ENCODE data around the gene STAB1. TPM values are rescaled to one million over a fixed set of nuclear protein-coding genes. Genes with fewer than 3 reads are reported as not detected.

Gene STAB1, protein sequence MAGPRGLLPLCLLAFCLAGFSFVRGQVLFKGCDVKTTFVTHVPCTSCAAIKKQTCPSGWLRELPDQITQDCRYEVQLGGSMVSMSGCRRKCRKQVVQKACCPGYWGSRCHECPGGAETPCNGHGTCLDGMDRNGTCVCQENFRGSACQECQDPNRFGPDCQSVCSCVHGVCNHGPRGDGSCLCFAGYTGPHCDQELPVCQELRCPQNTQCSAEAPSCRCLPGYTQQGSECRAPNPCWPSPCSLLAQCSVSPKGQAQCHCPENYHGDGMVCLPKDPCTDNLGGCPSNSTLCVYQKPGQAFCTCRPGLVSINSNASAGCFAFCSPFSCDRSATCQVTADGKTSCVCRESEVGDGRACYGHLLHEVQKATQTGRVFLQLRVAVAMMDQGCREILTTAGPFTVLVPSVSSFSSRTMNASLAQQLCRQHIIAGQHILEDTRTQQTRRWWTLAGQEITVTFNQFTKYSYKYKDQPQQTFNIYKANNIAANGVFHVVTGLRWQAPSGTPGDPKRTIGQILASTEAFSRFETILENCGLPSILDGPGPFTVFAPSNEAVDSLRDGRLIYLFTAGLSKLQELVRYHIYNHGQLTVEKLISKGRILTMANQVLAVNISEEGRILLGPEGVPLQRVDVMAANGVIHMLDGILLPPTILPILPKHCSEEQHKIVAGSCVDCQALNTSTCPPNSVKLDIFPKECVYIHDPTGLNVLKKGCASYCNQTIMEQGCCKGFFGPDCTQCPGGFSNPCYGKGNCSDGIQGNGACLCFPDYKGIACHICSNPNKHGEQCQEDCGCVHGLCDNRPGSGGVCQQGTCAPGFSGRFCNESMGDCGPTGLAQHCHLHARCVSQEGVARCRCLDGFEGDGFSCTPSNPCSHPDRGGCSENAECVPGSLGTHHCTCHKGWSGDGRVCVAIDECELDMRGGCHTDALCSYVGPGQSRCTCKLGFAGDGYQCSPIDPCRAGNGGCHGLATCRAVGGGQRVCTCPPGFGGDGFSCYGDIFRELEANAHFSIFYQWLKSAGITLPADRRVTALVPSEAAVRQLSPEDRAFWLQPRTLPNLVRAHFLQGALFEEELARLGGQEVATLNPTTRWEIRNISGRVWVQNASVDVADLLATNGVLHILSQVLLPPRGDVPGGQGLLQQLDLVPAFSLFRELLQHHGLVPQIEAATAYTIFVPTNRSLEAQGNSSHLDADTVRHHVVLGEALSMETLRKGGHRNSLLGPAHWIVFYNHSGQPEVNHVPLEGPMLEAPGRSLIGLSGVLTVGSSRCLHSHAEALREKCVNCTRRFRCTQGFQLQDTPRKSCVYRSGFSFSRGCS (N-terminal part only)
- 0.07 to 0.18 TPM (median 0.16 TPM) in 5 replicates for total RNA-seq (2022; extraction: Qiagen RNA extraction)

DNA sequence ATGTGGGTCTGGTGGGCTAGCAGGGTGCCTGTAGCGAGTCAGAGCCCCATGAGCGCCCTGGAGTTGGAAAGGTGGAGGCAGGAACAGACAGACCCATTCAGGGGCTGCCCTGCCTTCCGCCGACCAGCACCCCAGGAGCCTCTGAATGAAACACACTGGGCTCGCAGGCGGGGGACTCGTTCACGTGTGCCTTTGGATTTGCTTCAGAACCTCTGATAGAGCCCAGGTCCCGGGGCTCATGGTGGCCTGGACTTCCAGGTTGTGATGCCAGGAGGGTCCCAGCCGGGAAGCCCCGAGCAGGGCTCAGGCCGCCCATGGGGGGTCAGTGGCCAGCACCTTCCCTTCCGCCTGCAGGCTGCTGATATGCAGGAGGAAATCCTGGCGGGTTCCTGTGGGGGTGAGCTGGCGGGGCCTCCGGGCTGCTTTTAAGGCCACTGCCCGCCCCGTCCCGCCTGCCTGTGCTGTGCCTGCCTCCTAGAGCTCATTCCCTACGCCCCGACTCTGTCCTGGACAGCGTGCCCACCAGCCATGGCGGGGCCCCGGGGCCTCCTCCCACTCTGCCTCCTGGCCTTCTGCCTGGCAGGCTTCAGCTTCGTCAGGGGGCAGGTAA, at the start of gene STAB1:
TSS of gene STAB1 (plus strand) at position 453 of the 610 bp plus-strand sequence. CDS start at position 529, 76 bp downstream.

DNA sequence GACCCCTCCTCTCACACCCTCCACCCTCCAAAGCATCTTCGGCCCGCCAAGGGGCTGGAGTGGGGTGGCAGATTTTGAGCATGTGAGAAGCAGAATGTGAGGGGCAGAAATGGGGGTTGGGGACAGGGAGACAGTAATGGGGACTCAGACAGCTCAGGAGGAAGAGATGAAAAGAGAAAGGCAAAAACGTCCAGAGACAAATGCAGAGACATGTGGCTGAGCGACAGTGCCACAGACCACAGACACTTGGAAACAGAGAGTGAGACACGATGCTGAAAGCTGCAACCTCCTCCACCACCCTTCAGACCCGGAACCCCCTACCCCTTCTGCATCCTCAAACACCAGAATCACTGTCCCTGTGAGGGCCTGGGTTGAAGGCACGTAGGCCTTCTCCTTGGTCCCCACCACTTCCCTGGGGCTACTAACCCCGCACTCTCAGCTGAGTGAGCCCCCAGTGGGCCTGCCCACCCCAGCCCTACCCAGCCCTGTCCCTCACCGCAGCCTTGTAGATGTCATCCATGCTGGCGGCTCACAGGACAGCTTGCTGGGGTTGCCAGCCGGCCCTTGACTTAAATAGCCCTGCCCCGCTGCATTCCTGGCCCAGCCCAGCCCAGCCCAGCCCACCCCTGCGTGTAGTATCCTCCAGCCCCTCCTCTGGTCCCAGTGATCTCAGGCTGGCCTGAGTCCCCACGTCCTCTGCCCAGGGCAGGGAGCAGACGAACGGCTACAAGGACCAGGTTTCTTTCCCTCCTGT, 41.5 kb upstream of the STAB1 start, which contains the start of gene TNNC1:
TSS of gene TNNC1 (minus strand) at position 546 of the 754 bp plus-strand sequence. CDS start at position 520, 26 bp downstream.

DNA sequence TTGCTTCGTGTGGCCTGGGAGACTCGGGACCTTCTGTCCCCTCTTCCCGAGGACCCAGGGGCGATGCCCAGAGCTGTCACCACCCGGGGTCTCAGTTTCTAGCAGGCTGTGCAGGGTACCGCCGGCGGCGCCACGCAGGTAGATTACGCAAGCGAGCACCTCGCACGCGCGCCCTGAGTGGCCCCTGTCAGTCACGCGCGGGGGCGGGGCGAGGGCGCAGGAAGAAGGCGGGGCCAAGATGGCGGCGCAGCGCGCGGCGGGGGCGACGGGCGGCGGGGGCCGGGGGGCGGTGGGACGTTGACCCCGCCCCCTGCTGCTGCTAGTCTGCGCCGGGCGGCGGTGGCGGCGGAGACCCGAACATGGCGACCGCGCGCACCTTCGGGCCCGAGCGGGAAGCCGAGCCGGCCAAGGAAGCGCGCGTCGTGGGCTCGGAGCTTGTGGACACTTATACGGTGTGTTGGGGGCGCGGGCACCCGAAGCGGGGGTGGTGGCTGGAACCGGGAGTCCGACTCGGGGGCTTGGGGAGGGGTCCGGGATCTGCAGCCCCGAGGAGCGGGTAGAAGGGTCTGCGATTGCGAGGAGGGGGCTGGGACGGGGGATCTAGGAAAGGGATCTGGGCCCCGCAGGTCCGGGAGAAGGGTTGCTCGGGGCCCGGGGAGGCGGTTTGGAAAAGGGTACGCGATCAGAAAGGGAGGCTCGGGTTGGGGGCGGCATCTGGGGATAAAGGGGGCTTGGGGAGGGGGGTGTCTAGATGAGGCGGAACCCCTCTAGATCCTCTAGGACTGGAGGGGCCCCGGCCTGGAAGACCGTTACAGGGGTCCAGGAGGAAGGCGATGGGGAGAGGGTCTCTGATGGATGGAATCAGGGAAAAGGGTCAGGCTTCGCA, 39.6 kb upstream of the STAB1 start, which contains the start of gene NISCH:
TSS of gene NISCH (plus strand) at position 322 of the 886 bp plus-strand sequence. CDS start at position 360, 38 bp downstream.

DNA sequence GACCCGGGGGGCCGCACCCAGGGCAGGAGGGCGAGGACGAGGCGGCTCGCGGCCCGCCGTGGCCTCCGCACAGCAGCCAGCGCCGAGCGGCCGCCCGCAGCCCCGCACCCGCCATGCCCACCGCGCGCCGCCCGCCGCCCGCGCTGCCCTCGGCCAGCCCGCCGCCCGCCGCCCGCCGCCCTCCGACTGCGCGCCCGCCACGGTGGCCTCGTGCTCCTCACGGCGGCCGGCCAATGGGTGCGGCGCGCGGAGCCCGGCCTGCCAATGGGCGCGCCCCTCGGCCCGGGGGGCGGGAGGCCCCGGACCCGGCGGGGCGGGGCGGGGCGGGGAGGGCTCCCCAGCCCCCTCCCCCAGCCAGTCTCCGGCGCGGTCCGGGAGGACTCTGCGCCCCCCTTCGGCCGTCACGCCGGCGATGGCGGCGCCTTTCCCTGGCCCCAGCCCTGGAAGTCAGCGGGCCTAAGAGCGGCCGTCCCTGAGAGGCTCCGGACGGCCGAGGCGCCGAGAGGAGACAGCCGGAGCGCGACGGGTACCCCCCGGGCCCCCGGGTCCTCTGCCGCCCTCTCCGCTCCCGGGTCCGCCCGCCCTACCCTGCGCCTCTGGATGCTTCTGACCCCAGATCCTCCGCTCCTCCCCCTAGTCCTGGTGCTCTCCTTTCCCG, 38.6 kb downstream of the STAB1 start, which contains the start of gene NT5DC2:
TSS of gene NT5DC2 (minus strand) at position 235 of the 658 bp plus-strand sequence. CDS start at position 115, 120 bp downstream.

DNA sequence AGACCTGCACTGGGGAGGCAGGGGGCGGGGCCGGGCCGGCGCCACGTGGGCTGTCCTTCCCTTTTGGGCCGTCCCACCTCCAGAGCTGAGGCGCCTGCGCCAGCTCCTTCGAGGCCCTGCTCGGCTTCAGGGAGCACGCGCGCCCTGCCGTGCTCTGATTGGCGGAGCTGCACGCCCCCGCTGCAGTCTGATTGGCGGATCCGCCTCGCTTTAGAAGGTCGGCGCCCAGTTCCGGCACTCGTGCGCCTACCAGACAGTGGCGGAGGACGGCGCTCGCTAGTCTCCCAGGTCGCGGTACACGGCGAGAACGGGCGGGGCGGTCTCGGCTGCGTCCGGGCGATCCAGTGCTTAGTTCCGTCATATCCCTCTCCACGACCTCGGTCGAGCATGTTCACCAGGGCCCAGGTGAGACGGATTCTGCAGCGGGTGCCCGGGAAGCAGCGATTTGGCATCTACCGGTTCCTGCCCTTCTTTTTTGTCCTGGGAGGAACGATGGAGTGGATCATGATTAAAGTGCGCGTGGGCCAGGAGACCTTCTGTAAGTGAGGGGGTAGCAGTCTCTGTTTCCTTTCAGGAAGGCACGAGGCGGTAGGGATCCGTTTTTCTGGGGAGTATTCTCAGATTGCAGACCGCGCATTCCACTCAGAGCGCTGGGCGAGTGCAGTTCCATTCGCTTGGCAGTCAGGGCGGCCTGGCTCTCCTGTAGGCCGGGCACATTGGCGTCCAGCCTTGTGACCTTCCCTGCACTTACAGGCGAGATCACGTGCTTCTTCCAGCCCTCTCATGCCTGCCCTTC, 41.4 kb downstream of the STAB1 start, which contains the start of gene UQCC5:
TSS of gene UQCC5 (plus strand) at position 237 of the 796 bp plus-strand sequence. CDS start at position 388, 151 bp downstream.

Other genes starting within 250 kb of the STAB1 start
- gene PPM1M, start 249.6 kb upstream of the STAB1 start, total RNA-seq (2022; extraction: Qiagen RNA extraction), result 3.8 to 5.7 TPM (median 4.9 TPM) in 5 replicates
- 47.3 to 50.5 TPM (median 50.3 TPM) in 5 replicates for gene WDR82, start 216.7 kb upstream of the STAB1 start, total RNA-seq (2022; extraction: Qiagen RNA extraction)
- gene GLYCTK, start 207.5 kb upstream of the STAB1 start, total RNA-seq (2022; extraction: Qiagen RNA extraction), result 2.5 to 4.4 TPM (median 4.0 TPM) in 5 replicates
- 0.64 to 1.2 TPM (median 0.90 TPM) in 5 replicates for gene DNAH1, start 179.0 kb upstream of the STAB1 start, total RNA-seq (2022; extraction: Qiagen RNA extraction)
- 28.8 to 39.3 TPM (median 37.2 TPM) in 5 replicates for gene BAP1, start 85.3 kb upstream of the STAB1 start, total RNA-seq (2022; extraction: Qiagen RNA extraction)
- gene PHF7, start 84.7 kb upstream of the STAB1 start, total RNA-seq (2022; extraction: Qiagen RNA extraction), result 2.3 to 2.9 TPM (median 2.7 TPM) in 5 replicates
- gene SEMA3G, start 50.2 kb upstream of the STAB1 start, total RNA-seq (2022; extraction: Qiagen RNA extraction), result 0.06 to 0.21 TPM (median 0.07 TPM) in 5 replicates
- 0.86 to 1.4 TPM (median 1.1 TPM) in 5 replicates for gene TNNC1, start 41.3 kb upstream of the STAB1 start, total RNA-seq (2022; extraction: Qiagen RNA extraction)
- 10.2 to 15.5 TPM (median 12.8 TPM) in 5 replicates for gene NISCH, start 39.7 kb upstream of the STAB1 start, total RNA-seq (2022; extraction: Qiagen RNA extraction)
- 74.7 to 108 TPM (median 98.9 TPM) in 5 replicates for gene NT5DC2, start 38.5 kb downstream of the STAB1 start, total RNA-seq (2022; extraction: Qiagen RNA extraction)
- gene UQCC5, start 41.3 kb downstream of the STAB1 start, total RNA-seq (2022; extraction: Qiagen RNA extraction), result 50.5 to 63.3 TPM (median 59.7 TPM) in 5 replicates
- gene PBRM1, start 190.6 kb downstream of the STAB1 start, total RNA-seq (2022; extraction: Qiagen RNA extraction), result 11.4 to 15.4 TPM (median 13.3 TPM) in 5 replicates
- gene GNL3, start 190.7 kb downstream of the STAB1 start, total RNA-seq (2022; extraction: Qiagen RNA extraction), result 79.2 to 147 TPM (median 84.1 TPM) in 5 replicates
- 34.6 to 39.9 TPM (median 37.3 TPM) in 5 replicates for gene GLT8D1, start 210.5 kb downstream of the STAB1 start, total RNA-seq (2022; extraction: Qiagen RNA extraction)
- 145 to 170 TPM (median 161 TPM) in 5 replicates for gene SPCS1, start 210.8 kb downstream of the STAB1 start, total RNA-seq (2022; extraction: Qiagen RNA extraction)

Data from A549 treated with AZD2906 at 1 μM for 4 hours (cell line).